OCI-M2 (cell line): ENCODE data around the gene RPS15.
"Not testable (repeated sequence)": the region's sequence is repeated elsewhere in the genome, so short reads cannot be mapped to it uniquely, and the experiment has no call there.

ENCODE experiments used
- DNase-seq: peaks from one replicate; lab custom pipeline; 2025; ENCODE audit not compliant: unreplicated experiment; lab: John Stamatoyannopoulos, UW

Gene RPS15

GRCh38 chr19:1433119-1434039, 4.8 kb upstream of the RPS15 start:
- no peak for DNase-seq

GRCh38 chr19:1434040-1434366, 4.2 kb upstream of the RPS15 start:
- no peak for DNase-seq

GRCh38 chr19:1434577-1435060, 3.6 kb upstream of the RPS15 start:
- no peak for DNase-seq

GRCh38 chr19:1435378-1435989, 2.7 kb upstream of the RPS15 start:
- DNase-seq: no peak

GRCh38 chr19:1437609-1438008, 587 bp upstream of the RPS15 start:
- no peak for DNase-seq

GRCh38 chr19:1438933-1439354, 748 bp downstream of the RPS15 start:
- DNase-seq: no peak

GRCh38 chr19:1439525-1440417, 1.6 kb downstream of the RPS15 start:
- DNase-seq: not testable (repeated sequence)

GRCh38 chr19:1440418-1440801, 2.2 kb downstream of the RPS15 start:
- no peak for DNase-seq

- no peak for DNase-seq
Observed at GRCh38 chr19:1441022-1441426, 2.8 kb downstream of the RPS15 start.

- DNase-seq: no peak
Observed at GRCh38 chr19:1441677-1442438, 3.7 kb downstream of the RPS15 start.

GRCh38 chr19:1445185-1445931, 7.2 kb downstream of the RPS15 start:
- DNase-seq: no peak

- no peak for DNase-seq
Observed at GRCh38 chr19:1445932-1446712, 7.9 kb downstream of the RPS15 start.

- no peak for DNase-seq
Observed at GRCh38 chr19:1446713-1447481, 8.7 kb downstream of the RPS15 start.

- DNase-seq: no peak
Observed at GRCh38 chr19:1447504-1447903, 9.3 kb downstream of the RPS15 start.

GRCh38 chr19:1447944-1448343, 9.7 kb downstream of the RPS15 start:
- DNase-seq: no peak

- no peak for DNase-seq
Observed at GRCh38 chr19:1449467-1450442, 11.6 kb downstream of the RPS15 start, which contains the start of gene APC2. Gene APC2 (plus strand): TSS chr19:1450121. CDS start chr19:1453002, 2,881 bp downstream.
